ENCODE measurements around the gene CNTLN. TPM values are rescaled to one million over a fixed set of nuclear protein-coding genes. Genes with fewer than 3 reads are reported as not detected.

The CNTLN gene
- total RNA-seq, 1 experiment from 2014 or later, result 5.1 TPM

DNA sequence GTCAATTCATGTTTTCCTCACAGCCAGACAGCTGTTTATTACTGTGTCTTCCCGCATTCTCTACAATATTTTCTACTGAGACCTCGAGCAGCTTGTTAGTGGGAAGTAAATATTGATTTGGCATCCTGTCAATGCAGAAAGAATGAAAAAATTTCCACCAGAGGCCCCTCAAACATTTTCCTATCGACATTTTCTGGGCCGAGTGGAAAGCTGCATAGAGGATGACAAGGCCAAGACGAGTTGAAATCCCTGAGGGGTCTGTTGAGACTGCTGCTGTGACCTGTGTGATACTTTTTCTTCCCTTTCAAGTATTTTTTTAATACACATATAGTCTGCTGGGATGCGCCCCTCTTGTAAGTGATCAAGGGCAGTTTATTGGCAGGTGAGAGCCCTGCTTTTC, 352.6 kb downstream of the CNTLN start (continued):
- TF ChIP-seq, protein P1, sequence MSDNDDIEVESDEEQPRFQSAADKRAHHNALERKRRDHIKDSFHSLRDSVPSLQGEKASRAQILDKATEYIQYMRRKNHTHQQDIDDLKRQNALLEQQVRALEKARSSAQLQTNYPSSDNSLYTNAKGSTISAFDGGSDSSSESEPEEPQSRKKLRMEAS (IDR thresholded peaks at IDR 0.05), result no peak
- TF ChIP-seq CBX3 (IDR thresholded peaks at IDR 0.05; ENCODE audit: low read depth), result no peak

DNA sequence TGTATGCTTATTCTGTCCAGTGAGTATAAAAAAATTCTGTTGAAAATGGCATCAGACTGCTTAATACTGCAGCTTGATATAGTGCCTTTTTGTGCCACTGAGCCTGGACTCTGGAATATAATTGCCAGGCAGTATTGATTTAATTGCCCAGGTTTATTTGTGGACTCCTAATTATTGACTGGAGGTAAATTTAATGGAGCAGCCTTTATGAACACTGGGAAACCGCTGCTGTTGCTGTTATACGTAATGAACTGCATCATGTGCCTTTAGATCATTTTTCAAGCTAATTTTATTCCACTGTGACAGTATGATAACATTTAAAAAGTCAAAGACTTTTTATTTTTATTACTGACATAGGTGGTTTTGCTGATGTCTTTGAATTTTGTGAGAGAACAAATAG, 353.8 kb downstream of the CNTLN start:
- ATAC-seq (no peak), DNase-seq (ENCODE audit: low read depth, low spot score) (no peak)
- intact Hi-C loops (cut with micrococcal nuclease), result no loop called here
- no TSS peak for BruUV-seq (replicated peaks)
- no peaks in the 10 kb centered on the region for H3K79me2 ChIP-seq (ENCODE audit: insufficient read depth, low read length)
- H3K27ac ChIP-seq (ENCODE audit: low read depth, low read length), result no peak overlapping the region
- no peak overlapping the region for H3K4me3 ChIP-seq (replicated peaks in 1 of 2; ENCODE audit: low read depth in 1 of 2, low read length in 2 of 2)
- H2AFZ ChIP-seq (ENCODE audit: low read depth, low read length, poor library complexity, severe bottlenecking), result no peak overlapping the region
- ChIA-PET CTCF (no interaction called here), POLR2A (no interaction called here), RAD21 (ENCODE audit: low non-redundant PET in 1 of 2, low total read pairs in 2 of 2, uncharacterized antibody in 2 of 2, unreplicated experiment in 2 of 2) (no interaction called here)
- H3K9me3 ChIP-seq (ENCODE audit: control insufficient read depth in 1 of 2, insufficient read depth in 1 of 2, low read depth in 1 of 2, low read length in 2 of 2), result no peaks in the 10 kb centered on the region
- H3K9me2 ChIP-seq (ENCODE audit: insufficient read depth), result no peaks in the 10 kb centered on the region
- TF ChIP-seq FOSL1 (IDR thresholded peaks at IDR 0.05; ENCODE audit: low read depth) (no peak), ZNF274 (IDR thresholded peaks at IDR 0.05; ENCODE audit: low read depth, low read length) (no peak), ZFX (IDR thresholded peaks at IDR 0.05) (no peak), JUND (IDR thresholded peaks at IDR 0.05) (no peak), EZH2phosphoT487 (IDR thresholded peaks at IDR 0.05; ENCODE audit: borderline replicate concordance) (no peak), SIN3A (IDR thresholded peaks at IDR 0.05; ENCODE audit: low read depth) (no peak), EGR1 (IDR thresholded peaks at IDR 0.05; ENCODE audit: low read depth) (no peak), CBX3 (IDR thresholded peaks at IDR 0.05; ENCODE audit: low read depth) (no peak), SRF (IDR thresholded peaks at IDR 0.05; ENCODE audit: low read depth) (no peak), POLR2AphosphoS5 (IDR thresholded peaks at IDR 0.05; ENCODE audit: low read depth, low read length) (no peak), POLR2A (IDR thresholded peaks at IDR 0.05; ENCODE audit: borderline replicate concordance, extremely low read depth, insufficient read depth, insufficient read length) (no peak), TCF7L2 (IDR thresholded peaks at IDR 0.05; ENCODE audit: borderline replicate concordance, extremely low read depth, insufficient read depth, insufficient read length) (no peak)
- TF ChIP-seq, protein P2, sequence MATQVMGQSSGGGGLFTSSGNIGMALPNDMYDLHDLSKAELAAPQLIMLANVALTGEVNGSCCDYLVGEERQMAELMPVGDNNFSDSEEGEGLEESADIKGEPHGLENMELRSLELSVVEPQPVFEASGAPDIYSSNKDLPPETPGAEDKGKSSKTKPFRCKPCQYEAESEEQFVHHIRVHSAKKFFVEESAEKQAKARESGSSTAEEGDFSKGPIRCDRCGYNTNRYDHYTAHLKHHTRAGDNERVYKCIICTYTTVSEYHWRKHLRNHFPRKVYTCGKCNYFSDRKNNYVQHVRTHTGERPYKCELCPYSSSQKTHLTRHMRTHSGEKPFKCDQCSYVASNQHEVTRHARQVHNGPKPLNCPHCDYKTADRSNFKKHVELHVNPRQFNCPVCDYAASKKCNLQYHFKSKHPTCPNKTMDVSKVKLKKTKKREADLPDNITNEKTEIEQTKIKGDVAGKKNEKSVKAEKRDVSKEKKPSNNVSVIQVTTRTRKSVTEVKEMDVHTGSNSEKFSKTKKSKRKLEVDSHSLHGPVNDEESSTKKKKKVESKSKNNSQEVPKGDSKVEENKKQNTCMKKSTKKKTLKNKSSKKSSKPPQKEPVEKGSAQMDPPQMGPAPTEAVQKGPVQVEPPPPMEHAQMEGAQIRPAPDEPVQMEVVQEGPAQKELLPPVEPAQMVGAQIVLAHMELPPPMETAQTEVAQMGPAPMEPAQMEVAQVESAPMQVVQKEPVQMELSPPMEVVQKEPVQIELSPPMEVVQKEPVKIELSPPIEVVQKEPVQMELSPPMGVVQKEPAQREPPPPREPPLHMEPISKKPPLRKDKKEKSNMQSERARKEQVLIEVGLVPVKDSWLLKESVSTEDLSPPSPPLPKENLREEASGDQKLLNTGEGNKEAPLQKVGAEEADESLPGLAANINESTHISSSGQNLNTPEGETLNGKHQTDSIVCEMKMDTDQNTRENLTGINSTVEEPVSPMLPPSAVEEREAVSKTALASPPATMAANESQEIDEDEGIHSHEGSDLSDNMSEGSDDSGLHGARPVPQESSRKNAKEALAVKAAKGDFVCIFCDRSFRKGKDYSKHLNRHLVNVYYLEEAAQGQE (IDR thresholded peaks at IDR 0.05; ENCODE audit: low read depth), result no peak
- TF ChIP-seq, protein P3, sequence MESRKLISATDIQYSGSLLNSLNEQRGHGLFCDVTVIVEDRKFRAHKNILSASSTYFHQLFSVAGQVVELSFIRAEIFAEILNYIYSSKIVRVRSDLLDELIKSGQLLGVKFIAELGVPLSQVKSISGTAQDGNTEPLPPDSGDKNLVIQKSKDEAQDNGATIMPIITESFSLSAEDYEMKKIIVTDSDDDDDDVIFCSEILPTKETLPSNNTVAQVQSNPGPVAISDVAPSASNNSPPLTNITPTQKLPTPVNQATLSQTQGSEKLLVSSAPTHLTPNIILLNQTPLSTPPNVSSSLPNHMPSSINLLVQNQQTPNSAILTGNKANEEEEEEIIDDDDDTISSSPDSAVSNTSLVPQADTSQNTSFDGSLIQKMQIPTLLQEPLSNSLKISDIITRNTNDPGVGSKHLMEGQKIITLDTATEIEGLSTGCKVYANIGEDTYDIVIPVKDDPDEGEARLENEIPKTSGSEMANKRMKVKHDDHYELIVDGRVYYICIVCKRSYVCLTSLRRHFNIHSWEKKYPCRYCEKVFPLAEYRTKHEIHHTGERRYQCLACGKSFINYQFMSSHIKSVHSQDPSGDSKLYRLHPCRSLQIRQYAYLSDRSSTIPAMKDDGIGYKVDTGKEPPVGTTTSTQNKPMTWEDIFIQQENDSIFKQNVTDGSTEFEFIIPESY (IDR thresholded peaks at IDR 0.05; ENCODE audit: extremely low read depth, insufficient replicate concordance, low read length), result no peak
- no peaks in the 10 kb centered on the region for H3K4me1 ChIP-seq (ENCODE audit: control insufficient read depth in 1 of 2, insufficient read depth in 2 of 2, low read length in 2 of 2)
- H3K9ac ChIP-seq (ENCODE audit: low read length), result no peak overlapping the region
- no peaks in the 10 kb centered on the region for H4K20me1 ChIP-seq (ENCODE audit: insufficient read depth)
- H3K4me2 ChIP-seq (ENCODE audit: low read length), result no peak overlapping the region
- no peaks in the 10 kb centered on the region for H3K36me3 ChIP-seq (ENCODE audit: control insufficient read depth in 1 of 2, insufficient read depth in 2 of 2, low read length in 2 of 2)
- no peaks in the 10 kb centered on the region for H3K27me3 ChIP-seq (ENCODE audit: insufficient read depth, low read length)

Measured in HCT116 (cell line).